ENCODE measurements around the gene ANKRD63. TPM values are rescaled to one million over a fixed set of nuclear protein-coding genes. Genes with fewer than 3 reads are reported as not detected.

The ANKRD63 gene
- total RNA-seq, 1 experiment from 2014 or later: 1.2 TPM

GRCh38 chr15:40239693-40240618, 42.9 kb downstream of the ANKRD63 start:
- Histone ChIP-seq H4K20me1 (ENCODE audit: low read length) (no peaks in the 10 kb centered on the region), H3F3A (ENCODE audit: low read length, unreplicated experiment) (peaks cover 5% of the 10 kb centered on the region), H3K4me3 (ENCODE audit: low read length) (peak overlapping the region; percentile 67; the same call in 1 of the 2 replicates), H3K36me3 (ENCODE audit: low read depth, low read length) (no peaks in the 10 kb centered on the region), H3K4me1 (ENCODE audit: insufficient read depth, low read length) (peaks cover 39% of the 10 kb centered on the region), H3K27me3 (ENCODE audit: low read length) (no peaks in the 10 kb centered on the region), H3K4me2 (ENCODE audit: low read length) (peak overlapping the region; percentile 93), H3K9me2 (replicated peaks; ENCODE audit: low read length) (no peaks in the 10 kb centered on the region), H3K27ac (ENCODE audit: low read length) (peak overlapping the region; percentile 3; the same call in 1 of the 2 replicates), H3K79me2 (ENCODE audit: low read length) (no peaks in the 10 kb centered on the region), H3K9me3 (ENCODE audit: low read length) (no peaks in the 10 kb centered on the region), H2AFZ (ENCODE audit: low read length) (peak overlapping the region; percentile 37; the same call in 1 of the 2 replicates), H3K9ac (ENCODE audit: low read length) (no peak overlapping the region)
- TF ChIP-seq EZH2 (IDR thresholded peaks at IDR 0.05; ENCODE audit: low read length, unreplicated experiment): no peak
- TF ChIP-seq, protein P1, sequence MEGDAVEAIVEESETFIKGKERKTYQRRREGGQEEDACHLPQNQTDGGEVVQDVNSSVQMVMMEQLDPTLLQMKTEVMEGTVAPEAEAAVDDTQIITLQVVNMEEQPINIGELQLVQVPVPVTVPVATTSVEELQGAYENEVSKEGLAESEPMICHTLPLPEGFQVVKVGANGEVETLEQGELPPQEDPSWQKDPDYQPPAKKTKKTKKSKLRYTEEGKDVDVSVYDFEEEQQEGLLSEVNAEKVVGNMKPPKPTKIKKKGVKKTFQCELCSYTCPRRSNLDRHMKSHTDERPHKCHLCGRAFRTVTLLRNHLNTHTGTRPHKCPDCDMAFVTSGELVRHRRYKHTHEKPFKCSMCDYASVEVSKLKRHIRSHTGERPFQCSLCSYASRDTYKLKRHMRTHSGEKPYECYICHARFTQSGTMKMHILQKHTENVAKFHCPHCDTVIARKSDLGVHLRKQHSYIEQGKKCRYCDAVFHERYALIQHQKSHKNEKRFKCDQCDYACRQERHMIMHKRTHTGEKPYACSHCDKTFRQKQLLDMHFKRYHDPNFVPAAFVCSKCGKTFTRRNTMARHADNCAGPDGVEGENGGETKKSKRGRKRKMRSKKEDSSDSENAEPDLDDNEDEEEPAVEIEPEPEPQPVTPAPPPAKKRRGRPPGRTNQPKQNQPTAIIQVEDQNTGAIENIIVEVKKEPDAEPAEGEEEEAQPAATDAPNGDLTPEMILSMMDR (conservative IDR thresholded peaks at IDR 0.05; ENCODE audit: low read depth, low read length): no peak
- no peak for TF ChIP-seq EZH2phosphoT487 (IDR thresholded peaks at IDR 0.05; ENCODE audit: borderline replicate concordance, low read length)
- ChIA-PET POLR2A (ENCODE audit: unreplicated experiment) (interaction anchor here (0.6 kb wide), 1 partner anchor 10 kb away, joined by 3 read pairs; no protein-coding TSS in a partner anchor), CTCF (interaction anchor here (0.5 to 1.9 kb wide), 9 partner anchors 10 to 141 kb away, joined by 3 to 16 read pairs (median 7); no protein-coding TSS in a partner anchor)
- BruUV-seq (replicated peaks): no TSS peak
- peak; percentile 46 for DNase-seq
- intact Hi-C loops (cut with micrococcal nuclease): loop anchor here (5.0 kb wide), 1 partner anchor 32 kb away; no protein-coding TSS in a partner anchor
- ATAC-seq: peak; percentile 16

DNA sequence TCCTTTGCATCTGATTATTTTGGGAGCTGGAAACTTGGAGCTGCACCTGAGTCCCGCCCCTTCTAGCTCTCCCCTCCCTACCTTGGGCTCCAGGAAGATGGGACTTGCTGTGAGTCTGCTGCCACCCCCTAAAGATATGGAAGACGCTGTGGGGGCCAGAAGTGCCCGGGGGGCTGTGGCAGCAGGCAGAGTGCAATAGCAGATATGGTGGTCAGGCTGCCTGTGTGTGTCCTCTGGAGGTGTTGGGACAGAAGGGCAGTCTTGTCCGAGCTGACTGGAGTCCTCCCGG, 43.5 kb downstream of the ANKRD63 start:
- POLR2A ChIA-PET (ENCODE audit: unreplicated experiment): interaction anchor here (0.5 to 0.6 kb wide), 2 partner anchors 10 to 351 kb away, joined by 3 read pairs; no protein-coding TSS in a partner anchor

More for the DNA sequence above, 43.5 kb downstream of the ANKRD63 start:
- H3K27me3 ChIP-seq (ENCODE audit: low read length): no peaks in the 10 kb centered on the region
- intact Hi-C loops (cut with micrococcal nuclease): loop anchor here (5.0 kb wide), 1 partner anchor 33 kb away; no protein-coding TSS in a partner anchor
- H3K79me2 ChIP-seq (ENCODE audit: low read length): no peaks in the 10 kb centered on the region
- ATAC-seq (peak; percentile 7), DNase-seq (no peak)
- TF ChIP-seq EZH2 (IDR thresholded peaks at IDR 0.05; ENCODE audit: low read length, unreplicated experiment): no peak
- no peak for TF ChIP-seq EZH2phosphoT487 (IDR thresholded peaks at IDR 0.05; ENCODE audit: borderline replicate concordance, low read length)
- TF ChIP-seq, protein P1 (conservative IDR thresholded peaks at IDR 0.05; ENCODE audit: low read depth, low read length): no peak
- peak overlapping the region; percentile 67; the same call in 1 of the 2 replicates for H3K4me3 ChIP-seq (ENCODE audit: low read length)
- H3K36me3 ChIP-seq (ENCODE audit: low read depth, low read length): no peaks in the 10 kb centered on the region
- H3K4me1 ChIP-seq (ENCODE audit: insufficient read depth, low read length): peaks cover 33% of the 10 kb centered on the region
- H3K9me3 ChIP-seq (ENCODE audit: low read length): no peaks in the 10 kb centered on the region
- H3K9me2 ChIP-seq (replicated peaks; ENCODE audit: low read length): no peaks in the 10 kb centered on the region
- H3K27ac ChIP-seq (ENCODE audit: low read length): peak overlapping the region; percentile 3; the same call in 1 of the 2 replicates
- peak overlapping the region; percentile 93 for H3K4me2 ChIP-seq (ENCODE audit: low read length)
- peak overlapping the region; percentile 37; the same call in 1 of the 2 replicates for H2AFZ ChIP-seq (ENCODE audit: low read length)
- H3K9ac ChIP-seq (ENCODE audit: low read length): no peak overlapping the region
- peaks cover 5% of the 10 kb centered on the region for H3F3A ChIP-seq (ENCODE audit: low read length, unreplicated experiment)
- BruUV-seq (replicated peaks): no TSS peak
- no peaks in the 10 kb centered on the region for H4K20me1 ChIP-seq (ENCODE audit: low read length)
- CTCF ChIA-PET: interaction anchor here (0.6 to 1.9 kb wide), 9 partner anchors 10 to 183 kb away, joined by 3 to 16 read pairs (median 7); no protein-coding TSS in a partner anchor
